HG03575 (cell line): ENCODE results near the gene OGFR.

Experiments
- ATAC-seq: cut with Tn5 transposase; IDR thresholded peaks from one replicate; pipeline ENCODE4 v1.9.1; 2021; ENCODE audit not compliant: unreplicated experiment, insufficient number of reproducible peaks, low FRiP score; ENCODE audit errors: extremely low read depth

OGFR gene

DNA sequence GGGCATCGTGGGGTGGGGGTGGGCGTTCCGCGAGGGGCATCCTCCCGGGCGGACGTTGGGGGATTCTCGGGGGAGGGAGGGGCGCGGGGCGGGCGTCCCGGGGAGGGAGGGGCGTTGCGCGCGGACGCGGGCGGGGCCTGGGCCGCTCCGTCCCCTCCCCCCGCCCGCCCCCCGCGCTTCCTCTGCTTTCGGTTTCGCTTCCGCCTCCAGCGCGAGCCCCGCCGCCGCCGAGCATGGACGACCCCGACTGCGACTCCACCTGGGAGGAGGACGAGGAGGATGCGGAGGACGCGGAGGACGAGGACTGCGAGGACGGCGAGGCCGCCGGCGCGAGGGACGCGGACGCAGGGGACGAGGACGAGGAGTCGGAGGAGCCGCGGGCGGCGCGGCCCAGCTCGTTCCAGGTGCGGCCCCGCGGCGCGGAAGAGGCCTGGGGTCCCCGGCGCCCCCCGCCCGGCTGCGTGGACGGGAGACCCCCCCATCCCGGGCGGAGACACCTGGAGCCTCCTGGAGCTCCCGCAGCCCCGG lies at the start of gene OGFR:
OGFR (plus strand) TSS at position 209 of the 528 bp plus-strand sequence; CDS start at position 234, 25 bp downstream.
- no peak for ATAC-seq

DNA sequence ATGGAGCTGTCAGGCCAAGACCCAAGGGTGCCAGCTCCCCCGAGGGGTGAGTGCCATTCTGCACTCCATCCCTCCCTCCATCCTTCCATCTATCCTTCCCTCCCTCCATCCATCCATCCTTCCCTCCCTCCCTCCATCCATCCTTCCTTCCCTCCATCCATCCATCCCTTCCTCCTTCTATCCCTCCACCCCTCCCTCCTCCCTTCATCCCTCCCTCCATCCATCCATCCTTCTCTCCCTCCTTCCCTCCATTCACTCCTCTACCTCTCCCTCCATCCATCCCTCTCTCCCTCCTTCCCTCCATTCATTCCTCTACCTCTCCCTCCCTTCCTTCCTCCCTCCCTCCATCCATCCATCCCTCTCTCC lies 49.7 kb upstream of the OGFR start:
- no peak for ATAC-seq

DNA sequence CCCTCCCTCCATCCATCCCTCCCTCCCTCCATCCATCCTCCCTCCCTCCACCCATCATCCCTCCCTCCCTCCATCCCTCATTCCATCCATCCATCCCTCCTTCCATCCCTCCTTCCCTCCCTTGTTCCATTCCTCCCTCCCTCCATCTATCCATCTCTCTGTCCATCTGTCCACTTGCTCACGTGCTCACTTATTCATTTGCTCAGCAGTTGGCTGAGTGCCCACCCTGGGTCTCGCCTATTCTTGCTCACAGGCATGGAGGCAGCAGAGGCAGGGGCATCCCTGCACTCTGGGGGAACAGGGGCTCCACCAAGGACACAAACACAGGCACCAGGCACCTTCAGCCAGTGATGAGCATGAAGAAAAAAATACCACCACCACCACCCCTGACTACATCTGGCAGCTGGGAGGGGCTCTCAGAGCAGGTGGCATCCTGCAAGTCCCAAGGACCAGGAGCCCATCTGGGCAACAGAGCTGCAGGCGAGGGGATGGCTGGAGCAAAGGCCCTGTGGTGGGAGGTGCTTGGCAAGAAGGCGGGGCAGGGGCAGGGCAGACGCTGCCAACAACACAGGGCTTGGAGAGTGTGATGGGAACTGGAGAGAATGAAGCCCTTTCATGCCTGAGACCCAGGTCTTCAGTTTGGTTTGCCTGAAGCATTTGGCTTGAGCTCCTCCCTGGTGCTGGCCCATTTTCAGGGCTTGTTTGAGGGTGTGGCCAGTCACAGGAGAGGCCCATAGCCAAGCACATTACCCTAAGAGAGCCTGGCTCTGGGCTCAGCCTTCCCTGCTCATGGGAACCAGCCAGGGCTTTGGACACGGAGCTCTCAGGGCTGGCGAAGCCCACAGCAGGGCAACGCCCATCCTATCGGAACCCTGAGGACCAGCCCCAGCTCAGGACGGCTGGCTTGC lies 48.6 kb upstream of the OGFR start:
- ATAC-seq = no peak

DNA sequence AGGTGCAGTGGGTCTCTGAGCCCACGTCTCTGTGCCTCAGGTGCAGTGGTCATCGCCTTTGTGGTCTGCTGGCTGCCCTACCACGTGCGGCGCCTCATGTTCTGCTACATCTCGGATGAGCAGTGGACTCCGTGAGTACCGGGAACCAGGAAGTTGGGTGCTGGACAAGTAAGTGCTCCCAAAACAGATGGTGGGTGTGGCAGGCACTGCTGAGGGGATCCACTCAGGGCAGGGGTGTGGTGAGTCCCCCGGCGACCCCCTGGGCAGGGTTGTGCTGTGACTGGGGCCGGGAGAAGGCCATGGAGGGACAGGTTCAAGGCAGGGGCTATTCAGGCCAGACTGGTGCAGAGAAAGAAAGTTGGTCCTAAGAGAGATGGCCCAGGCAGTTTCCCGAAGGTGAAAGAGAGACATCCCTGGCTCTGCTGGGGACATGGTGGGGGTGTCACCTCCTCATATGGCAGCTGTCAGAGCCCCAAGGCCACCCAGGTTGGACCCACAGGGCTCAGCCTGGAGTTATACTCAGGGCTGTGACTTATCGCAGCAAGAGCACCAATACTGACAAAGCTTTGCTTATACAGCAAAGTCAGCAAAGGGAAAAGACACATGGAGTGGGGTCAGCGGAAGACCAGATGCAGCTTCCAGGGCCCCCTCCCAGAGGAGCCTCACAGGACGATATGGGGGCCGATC lies 46.3 kb upstream of the OGFR start:
- no peak for ATAC-seq

DNA sequence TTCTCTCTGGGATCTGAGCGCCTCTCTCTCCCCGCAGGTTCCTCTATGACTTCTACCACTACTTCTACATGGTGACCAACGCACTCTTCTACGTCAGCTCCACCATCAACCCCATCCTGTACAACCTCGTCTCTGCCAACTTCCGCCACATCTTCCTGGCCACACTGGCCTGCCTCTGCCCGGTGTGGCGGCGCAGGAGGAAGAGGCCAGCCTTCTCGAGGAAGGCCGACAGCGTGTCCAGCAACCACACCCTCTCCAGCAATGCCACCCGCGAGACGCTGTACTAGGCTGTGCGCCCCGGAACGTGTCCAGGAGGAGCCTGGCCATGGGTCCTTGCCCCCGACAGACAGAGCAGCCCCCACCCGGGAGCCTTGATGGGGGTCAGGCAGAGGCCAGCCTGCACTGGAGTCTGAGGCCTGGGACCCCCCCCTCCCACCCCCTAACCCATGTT lies 44.6 kb upstream of the OGFR start:
- ATAC-seq = no peak

- no peak for ATAC-seq
Measured at GRCh38 chr20:62760471-62760855, 44.2 kb upstream of the OGFR start.

- no peak for ATAC-seq
Measured at GRCh38 chr20:62760856-62761758, 43.5 kb upstream of the OGFR start.

DNA sequence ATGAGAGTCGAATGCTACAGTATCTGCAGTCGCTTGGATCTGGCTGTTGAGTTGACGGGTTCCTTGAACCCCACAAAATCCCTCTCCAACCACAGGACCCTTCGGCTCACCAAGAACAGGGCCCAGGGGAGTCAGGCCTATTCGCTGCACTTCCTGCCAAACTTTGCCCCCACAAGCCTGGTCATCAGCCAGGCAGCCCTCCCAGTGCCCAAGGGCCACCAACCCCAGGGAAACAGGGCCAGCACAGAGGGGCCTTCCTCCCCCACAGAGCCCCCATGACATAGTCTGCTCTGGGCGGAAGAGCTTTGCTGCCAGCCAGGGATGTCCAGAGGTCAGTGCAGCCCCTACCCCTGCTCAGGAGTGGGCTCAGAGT lies 42.9 kb upstream of the OGFR start:
- no peak for ATAC-seq

DNA sequence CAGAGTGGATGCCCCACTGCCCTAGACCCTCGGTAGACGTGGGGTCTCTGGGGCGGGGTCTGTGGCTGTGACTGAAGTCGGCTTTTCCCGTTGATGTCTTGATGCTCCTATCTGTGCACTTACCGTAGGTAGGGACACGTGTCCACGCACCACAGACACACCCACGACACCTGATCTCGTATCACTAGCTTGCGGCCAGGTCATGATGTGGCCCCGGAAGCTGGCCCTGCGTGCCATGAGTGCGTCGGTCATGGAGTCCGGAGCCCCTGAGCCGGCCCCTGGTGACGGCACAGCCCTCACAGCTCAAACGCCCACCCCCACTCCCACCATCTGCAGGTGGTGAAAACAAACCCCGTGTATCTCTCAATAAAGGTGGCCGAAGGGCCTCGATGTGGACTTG lies 42.3 kb upstream of the OGFR start:
- no peak for ATAC-seq

DNA sequence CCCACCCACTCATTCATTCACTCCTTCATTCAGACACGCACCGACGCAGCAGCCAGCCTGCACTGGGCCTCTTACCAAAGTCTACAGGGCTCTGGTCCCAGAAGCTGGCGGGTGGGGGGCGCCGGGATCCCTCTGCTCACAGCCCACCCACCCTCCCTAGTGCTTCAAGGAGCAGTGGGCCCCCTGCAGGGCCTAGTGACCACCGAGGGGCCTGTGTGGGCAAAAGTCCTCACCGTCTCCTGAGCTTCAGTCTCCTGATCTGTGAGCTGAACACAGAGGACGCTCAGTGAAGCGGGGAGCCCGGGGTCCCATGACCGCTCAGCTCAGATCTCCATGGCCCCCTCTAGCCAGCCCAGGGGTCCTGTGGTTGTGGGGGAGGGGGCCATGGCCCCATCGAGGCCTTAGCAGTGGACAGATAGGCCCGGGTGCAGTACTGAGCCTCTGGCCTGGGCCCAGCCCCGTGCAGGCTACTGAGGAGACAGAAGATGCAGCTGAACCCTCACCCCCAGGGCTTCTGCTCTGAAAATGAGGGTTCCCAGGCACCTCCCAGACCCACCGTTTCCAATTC lies 41.8 kb upstream of the OGFR start:
- no peak for ATAC-seq

- no peak for ATAC-seq
Measured at GRCh38 chr20:62763404-62763803, 41.2 kb upstream of the OGFR start.

GRCh38 chr20:62764156-62764935 lies 40.3 kb upstream of the OGFR start:
- no peak for ATAC-seq

DNA sequence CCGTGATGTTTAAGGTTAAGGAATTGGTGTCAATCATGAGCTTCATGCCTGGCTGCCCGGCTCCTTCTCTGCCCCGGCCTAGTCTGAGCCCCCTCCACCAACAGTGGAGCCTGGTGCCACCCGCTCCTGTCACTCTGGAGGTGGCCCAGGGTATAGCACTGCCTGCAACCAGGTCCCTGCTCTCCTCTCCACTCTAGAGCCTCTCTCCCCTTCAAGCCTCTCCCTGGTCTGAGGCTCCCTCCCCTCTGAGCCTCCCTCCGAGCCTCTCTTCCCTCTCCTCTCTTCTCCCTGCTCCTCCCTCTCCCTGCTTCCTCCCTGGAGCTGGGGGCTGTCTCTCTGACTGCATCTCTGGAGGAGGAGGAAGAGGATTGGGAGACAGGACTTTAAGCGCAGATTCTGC lies 39.6 kb upstream of the OGFR start:
- ATAC-seq = no peak

- ATAC-seq = no peak
Measured at GRCh38 chr20:62765432-62766070, 39.1 kb upstream of the OGFR start.

DNA sequence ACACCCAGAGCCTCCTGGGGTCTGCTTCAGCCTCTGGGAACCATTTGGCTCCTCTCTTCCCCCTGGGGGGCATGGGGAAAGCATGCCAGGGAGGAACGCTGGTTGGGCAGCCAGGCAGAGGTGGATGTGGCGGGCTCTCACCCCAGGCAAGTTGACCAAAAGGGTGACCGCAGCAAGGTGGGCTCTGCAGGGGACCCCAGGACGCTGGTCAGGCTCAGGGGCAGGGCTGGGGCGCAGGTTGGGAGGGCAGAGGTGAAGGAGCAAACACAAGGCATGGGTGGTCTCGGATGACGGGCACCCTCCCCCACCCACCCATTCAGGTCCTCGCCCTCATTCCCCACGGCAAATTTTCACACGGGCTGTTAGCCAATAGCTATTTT lies 38.6 kb upstream of the OGFR start:
- ATAC-seq = no peak

DNA sequence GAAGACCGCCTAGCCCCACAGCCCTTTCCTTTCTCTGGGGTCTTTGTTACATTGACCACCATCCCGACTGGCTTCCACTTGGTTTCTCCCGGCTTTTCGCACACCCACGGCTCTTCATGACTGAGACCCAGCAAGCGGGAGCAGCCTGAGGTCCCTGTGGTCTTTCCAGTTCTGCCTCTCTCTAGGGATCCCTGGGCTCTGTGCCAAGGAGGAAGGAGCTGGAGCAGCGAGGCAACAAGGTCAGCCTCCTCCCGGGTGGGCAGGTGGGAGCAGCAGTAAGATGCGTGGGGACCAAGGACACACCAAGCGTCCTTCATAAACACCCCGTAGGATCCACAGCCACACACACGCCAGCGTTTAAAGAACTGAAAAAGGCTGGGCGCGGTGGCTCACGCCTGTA lies 37.9 kb upstream of the OGFR start:
- no peak for ATAC-seq

GRCh38 chr20:62768234-62768546 lies 36.4 kb upstream of the OGFR start:
- no peak for ATAC-seq
